HL-60 (cell line): Measurements from ENCODE around the gene CCS.
"Not testable (repeated sequence)": the region's sequence is repeated elsewhere in the genome, so short reads cannot be mapped to it uniquely, and the experiment has no call there.

Experiments
- DNase-seq, 2 experiments: peaks; one replicate each; pipeline ENCODE4 v3.0.0-alpha.2; 2010 to 2020; ENCODE audit warnings: low read depth in 1 of 2, low spot score in 1 of 2
- H3K27ac ChIP-seq: fragments of 250-450 bp; sonication (Bioruptor Pico); replicated peaks from 2 replicates; pipeline ENCODE4 v1.5.1; 2020; ENCODE audit warnings: mild to moderate bottlenecking, moderate library complexity
- H3K27me3 ChIP-seq: fragments of 250-450 bp; sonication (Bioruptor Pico); 2 replicates; pipeline ENCODE4 v1.5.1; 2021; ENCODE audit warnings: mild to moderate bottlenecking, moderate library complexity; ENCODE audit not compliant: insufficient read depth, poor library complexity, severe bottlenecking
- H3K4me3 ChIP-seq: replicated peaks from 2 replicates; pipeline ENCODE4 v1.5.1; 2011; ENCODE audit warnings: mild to moderate bottlenecking, control low read depth, low read length; ENCODE audit not compliant: insufficient read depth
- GABPA ChIP-seq: IDR thresholded peaks from 2 replicates; pipeline ENCODE4 v1.6.1; 2012; ENCODE audit warnings: low read depth
- POLR2AphosphoS5 ChIP-seq: IDR thresholded peaks from 2 replicates; pipeline ENCODE4 v1.6.1; 2012; ENCODE audit warnings: low read depth
- SPI1 ChIP-seq: IDR thresholded peaks from 2 replicates; pipeline ENCODE4 v1.6.1; 2012; ENCODE audit warnings: low read depth, mild to moderate bottlenecking, borderline replicate concordance
- long read RNA-seq: library from polyadenylated mRNA; unstranded; transcript quantifications from one replicate; pipeline ENCODE4 v2.0.0, GENCODE V29; 2020
- TF ChIP-seq, protein P1 (sequence below): IDR thresholded peaks from 2 replicates; pipeline ENCODE4 v1.6.1; 2012; ENCODE audit warnings: low read depth; ENCODE audit not compliant: insufficient replicate concordance
- TF ChIP-seq, protein P2 (sequence below): IDR thresholded peaks from one replicate; pipeline ENCODE4 v1.5.1; 2011; ENCODE audit warnings: low read length, control low read depth, inconsistent platforms; ENCODE audit not compliant: insufficient read depth

CCS gene, protein sequence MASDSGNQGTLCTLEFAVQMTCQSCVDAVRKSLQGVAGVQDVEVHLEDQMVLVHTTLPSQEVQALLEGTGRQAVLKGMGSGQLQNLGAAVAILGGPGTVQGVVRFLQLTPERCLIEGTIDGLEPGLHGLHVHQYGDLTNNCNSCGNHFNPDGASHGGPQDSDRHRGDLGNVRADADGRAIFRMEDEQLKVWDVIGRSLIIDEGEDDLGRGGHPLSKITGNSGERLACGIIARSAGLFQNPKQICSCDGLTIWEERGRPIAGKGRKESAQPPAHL
- long read RNA-seq, transcript CCS-205 (7 exons, 1,196 nt) = major isoform, 29 of 90 reads
- long read RNA-seq, transcript CCS-208 (8 exons, 1,430 nt) = minor isoform, 25 of 90 reads
- long read RNA-seq, partial matches to known transcripts = 0 of 90 reads
- long read RNA-seq, other reads (novel, unspliced or antisense) = 35 of 90 reads

DNA sequence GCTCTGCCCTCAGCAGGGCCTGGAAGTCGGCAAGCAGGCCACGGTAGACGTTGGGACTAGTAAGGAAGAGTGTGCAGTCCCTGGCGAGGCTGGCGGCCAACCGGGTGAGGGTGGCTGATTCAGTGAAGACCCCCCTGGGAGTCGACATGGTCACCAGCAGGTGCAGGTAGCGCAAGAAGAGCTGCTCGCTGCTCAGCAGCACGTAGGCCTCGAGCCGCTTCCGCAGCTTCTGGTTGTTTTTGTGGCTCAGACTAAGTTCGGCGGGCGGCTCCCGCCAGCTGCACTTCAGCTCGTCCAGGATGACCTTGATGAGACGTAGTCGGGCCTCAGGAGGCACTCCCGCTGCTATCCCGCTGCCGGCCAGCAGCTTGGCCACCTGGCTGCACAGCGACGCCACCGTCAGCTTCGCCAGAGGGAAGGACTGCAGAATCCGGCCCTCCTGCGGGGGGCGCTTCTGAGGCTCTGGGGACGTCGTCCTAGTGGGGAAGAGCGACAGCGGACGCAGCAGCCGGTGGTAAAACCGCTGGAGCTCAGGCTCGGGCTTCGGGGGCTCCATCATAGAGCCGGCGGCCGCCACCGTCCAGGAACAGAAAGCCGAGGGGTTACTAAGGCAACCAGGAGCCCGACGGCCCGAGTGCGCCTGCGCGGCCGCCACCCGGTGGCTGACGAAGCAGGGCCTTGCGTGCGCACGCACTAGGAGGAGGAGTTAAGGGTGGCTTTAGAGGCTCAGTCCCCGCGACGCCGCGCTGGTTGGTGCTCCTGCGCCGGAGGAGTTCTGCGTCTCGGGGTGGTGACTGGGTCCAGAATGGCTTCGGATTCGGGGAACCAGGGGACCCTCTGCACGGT lies at the start of gene CCS, which contains the start of gene CCDC87:
CCS (plus strand) TSS at position 729 of the 846 bp plus-strand sequence; CDS start at position 806, 77 bp downstream.
CCDC87 (minus strand) TSS at position 607 of the 846 bp plus-strand sequence; CDS start at position 559, 48 bp downstream.
- Histone ChIP-seq H3K27ac (peak within 1 kb of the TSS; percentile 75), H3K4me3 (peak within 1 kb of the TSS; percentile 56), H3K27me3 (no peaks in the 10 kb centered on the region)
- peak; percentile 88 to 96 for DNase-seq
- TF ChIP-seq, protein P1, sequence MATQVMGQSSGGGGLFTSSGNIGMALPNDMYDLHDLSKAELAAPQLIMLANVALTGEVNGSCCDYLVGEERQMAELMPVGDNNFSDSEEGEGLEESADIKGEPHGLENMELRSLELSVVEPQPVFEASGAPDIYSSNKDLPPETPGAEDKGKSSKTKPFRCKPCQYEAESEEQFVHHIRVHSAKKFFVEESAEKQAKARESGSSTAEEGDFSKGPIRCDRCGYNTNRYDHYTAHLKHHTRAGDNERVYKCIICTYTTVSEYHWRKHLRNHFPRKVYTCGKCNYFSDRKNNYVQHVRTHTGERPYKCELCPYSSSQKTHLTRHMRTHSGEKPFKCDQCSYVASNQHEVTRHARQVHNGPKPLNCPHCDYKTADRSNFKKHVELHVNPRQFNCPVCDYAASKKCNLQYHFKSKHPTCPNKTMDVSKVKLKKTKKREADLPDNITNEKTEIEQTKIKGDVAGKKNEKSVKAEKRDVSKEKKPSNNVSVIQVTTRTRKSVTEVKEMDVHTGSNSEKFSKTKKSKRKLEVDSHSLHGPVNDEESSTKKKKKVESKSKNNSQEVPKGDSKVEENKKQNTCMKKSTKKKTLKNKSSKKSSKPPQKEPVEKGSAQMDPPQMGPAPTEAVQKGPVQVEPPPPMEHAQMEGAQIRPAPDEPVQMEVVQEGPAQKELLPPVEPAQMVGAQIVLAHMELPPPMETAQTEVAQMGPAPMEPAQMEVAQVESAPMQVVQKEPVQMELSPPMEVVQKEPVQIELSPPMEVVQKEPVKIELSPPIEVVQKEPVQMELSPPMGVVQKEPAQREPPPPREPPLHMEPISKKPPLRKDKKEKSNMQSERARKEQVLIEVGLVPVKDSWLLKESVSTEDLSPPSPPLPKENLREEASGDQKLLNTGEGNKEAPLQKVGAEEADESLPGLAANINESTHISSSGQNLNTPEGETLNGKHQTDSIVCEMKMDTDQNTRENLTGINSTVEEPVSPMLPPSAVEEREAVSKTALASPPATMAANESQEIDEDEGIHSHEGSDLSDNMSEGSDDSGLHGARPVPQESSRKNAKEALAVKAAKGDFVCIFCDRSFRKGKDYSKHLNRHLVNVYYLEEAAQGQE = peak; percentile 16
- TF ChIP-seq POLR2AphosphoS5 = peak; percentile 92
- TF ChIP-seq, protein P2, sequence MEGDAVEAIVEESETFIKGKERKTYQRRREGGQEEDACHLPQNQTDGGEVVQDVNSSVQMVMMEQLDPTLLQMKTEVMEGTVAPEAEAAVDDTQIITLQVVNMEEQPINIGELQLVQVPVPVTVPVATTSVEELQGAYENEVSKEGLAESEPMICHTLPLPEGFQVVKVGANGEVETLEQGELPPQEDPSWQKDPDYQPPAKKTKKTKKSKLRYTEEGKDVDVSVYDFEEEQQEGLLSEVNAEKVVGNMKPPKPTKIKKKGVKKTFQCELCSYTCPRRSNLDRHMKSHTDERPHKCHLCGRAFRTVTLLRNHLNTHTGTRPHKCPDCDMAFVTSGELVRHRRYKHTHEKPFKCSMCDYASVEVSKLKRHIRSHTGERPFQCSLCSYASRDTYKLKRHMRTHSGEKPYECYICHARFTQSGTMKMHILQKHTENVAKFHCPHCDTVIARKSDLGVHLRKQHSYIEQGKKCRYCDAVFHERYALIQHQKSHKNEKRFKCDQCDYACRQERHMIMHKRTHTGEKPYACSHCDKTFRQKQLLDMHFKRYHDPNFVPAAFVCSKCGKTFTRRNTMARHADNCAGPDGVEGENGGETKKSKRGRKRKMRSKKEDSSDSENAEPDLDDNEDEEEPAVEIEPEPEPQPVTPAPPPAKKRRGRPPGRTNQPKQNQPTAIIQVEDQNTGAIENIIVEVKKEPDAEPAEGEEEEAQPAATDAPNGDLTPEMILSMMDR = peak; percentile 48
- no peak for TF ChIP-seq SPI1
- no peak for TF ChIP-seq GABPA

DNA sequence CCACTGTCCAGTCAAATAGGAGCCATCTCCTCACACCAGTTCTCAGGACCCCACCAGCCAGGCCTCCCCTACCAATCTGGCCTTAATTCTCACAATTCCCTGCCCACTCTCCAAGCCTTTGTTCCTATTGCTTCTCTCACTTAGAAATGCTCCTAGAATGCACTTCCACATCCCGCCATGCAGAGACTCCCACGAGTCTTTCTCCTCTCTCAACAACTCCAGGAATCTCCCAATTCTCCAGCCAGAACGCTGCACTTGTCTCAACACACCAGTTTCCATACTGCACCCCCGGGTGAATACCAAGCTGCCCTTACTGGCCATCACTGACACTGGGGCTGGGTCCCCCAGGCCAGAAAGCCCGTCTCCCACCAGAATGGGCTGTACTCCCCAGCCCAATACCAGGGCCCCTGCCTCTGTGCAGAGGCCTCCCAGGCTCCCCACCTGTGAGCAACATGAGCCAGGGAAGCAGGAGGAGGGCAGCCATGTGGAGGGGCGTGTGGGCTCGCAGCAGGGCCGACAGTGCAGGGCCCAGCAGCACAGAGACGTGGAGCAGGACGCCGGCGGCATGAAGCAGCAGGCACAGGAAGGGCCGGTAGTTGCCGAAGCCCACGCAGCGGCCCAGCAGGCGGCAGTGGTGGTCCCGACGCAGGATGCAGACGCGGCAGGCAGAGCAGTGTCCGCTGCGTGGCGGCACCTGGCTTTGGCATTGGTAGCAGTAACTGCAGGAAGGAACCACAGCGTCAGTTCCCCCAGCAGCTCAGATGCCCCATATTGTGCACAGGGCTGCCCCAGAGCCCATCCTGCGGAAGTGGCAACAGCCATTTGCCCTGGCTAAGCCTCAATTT lies 49.5 kb upstream of the CCS start:
- Histone ChIP-seq H3K27ac (peak overlapping the region; percentile 32), H3K4me3 (no peak overlapping the region), H3K27me3 (peaks cover 2% of the 10 kb centered on the region)
- no peak for TF ChIP-seq GABPA
- no peak for TF ChIP-seq POLR2AphosphoS5
- TF ChIP-seq, protein P2 = no peak
- TF ChIP-seq, protein P1 = no peak
- peak; percentile 47; the same call in 1 of the 2 replicates for TF ChIP-seq SPI1
- DNase-seq = peak in 1 of 2 experiments; percentile 64

DNA sequence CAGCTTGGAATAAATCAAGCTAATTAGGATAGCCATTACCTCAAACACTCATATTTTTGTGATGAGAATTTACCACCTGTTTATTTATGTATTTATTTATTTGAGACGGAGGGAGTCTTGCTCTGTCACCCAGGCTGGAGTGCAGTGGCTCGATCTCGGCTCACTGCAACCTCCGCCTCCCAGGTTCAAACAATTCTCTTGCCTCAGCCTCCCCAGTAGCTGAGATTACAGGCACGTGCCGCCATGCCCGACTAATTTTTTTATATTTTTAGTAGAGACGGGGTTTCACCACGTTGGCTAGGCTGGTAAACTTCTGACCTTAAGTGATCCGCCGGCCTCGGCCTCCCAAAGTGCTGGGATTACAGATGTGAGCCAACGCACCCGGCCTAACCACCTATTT lies 48.0 kb upstream of the CCS start:
- H3K27me3 ChIP-seq, H3K27ac ChIP-seq, DNase-seq: not testable (repeated sequence)
- H3K4me3 ChIP-seq = peak overlapping the region; percentile 88
